HEK293 (cell line): ENCODE results near the gene AQP12A.

Source experiments
- CTCF ChIA-PET: fragments of 350-600 bp; formaldehyde crosslinking; extraction: SDS; loops from one replicate; lab custom pipeline; 2021; ENCODE audit warnings: antibody characterized with exemption; lab: Yijun Ruan, JAX
- POLR2A ChIA-PET: fragments of 300-600 bp; formaldehyde crosslinking; extraction: SDS; loops from one replicate; lab custom pipeline; 2020; ENCODE audit warnings: antibody characterized with exemption, inconsistent platforms; lab: Yijun Ruan, JAX
- H3K27ac ChIP-seq: fragments of 200-500 bp; sonication (Bioruptor generic); 2 replicates; pipeline ENCODE4 v1.5.1; 2014; ENCODE audit warnings: low read depth, low read length, control low read depth, inconsistent platforms; ENCODE audit errors: extremely low read depth
- H3K36me3 ChIP-seq, 2 experiments: fragments of 200-500 bp in 1 of 2; sonication (Bioruptor generic) in 1 of 2; 1 replicate in 1 of 2; 2 replicates in 1 of 2; pipeline ENCODE4 v1.5.1; 2014 to 2017; ENCODE audit warnings: inconsistent platforms in 2 of 2, low read length in 2 of 2; ENCODE audit not compliant: control insufficient read depth in 2 of 2, insufficient read depth in 1 of 2
- H3K4me1 ChIP-seq: fragments of 200-500 bp; sonication (Bioruptor generic); 2 replicates; pipeline ENCODE4 v1.5.1; 2014; ENCODE audit warnings: mild to moderate bottlenecking, low read length, inconsistent platforms; ENCODE audit not compliant: control insufficient read depth, insufficient read depth
- H3K4me3 ChIP-seq: 2 replicates; pipeline ENCODE4 v1.5.1; 2011; ENCODE audit warnings: low read depth, mild to moderate bottlenecking, control low read depth, low read length, moderate library complexity
- H3K9me3 ChIP-seq: fragments of 200-500 bp; sonication (Bioruptor generic); 2 replicates; pipeline ENCODE4 v1.5.1; 2014; ENCODE audit warnings: low read depth, low read length, inconsistent platforms; ENCODE audit not compliant: control insufficient read depth, insufficient read depth
- AEBP2 ChIP-seq: fragments of 450-650 bp; formaldehyde crosslinking; IDR thresholded peaks from 2 replicates; pipeline ENCODE4 v1.5.1; 2016; ENCODE audit warnings: missing biosample characterization, missing genetic modification characterization, borderline replicate concordance
- EGR2 ChIP-seq: fragments of 450-650 bp; formaldehyde crosslinking; IDR thresholded peaks from 2 replicates; pipeline ENCODE4 v1.5.1; 2016; ENCODE audit warnings: low read depth, missing biosample characterization, missing genetic modification characterization
- KLF17 ChIP-seq: fragments of 450-650 bp; formaldehyde crosslinking; IDR thresholded peaks from 2 replicates; pipeline ENCODE4 v1.5.1; 2016; ENCODE audit warnings: missing biosample characterization, missing genetic modification characterization
- KLF9 ChIP-seq: fragments of 450-650 bp; formaldehyde crosslinking; IDR thresholded peaks from 2 replicates; pipeline ENCODE4 v1.5.1; 2016; ENCODE audit warnings: missing biosample characterization, missing genetic modification characterization, low read depth
- MYNN ChIP-seq: fragments of 450-650 bp; formaldehyde crosslinking; IDR thresholded peaks from 2 replicates; pipeline ENCODE4 v1.5.1; 2016; ENCODE audit warnings: missing biosample characterization, missing genetic modification characterization, borderline replicate concordance
- RBAK ChIP-seq: fragments of 450-650 bp; formaldehyde crosslinking; IDR thresholded peaks from 2 replicates; pipeline ENCODE4 v1.5.1; 2016; ENCODE audit warnings: missing biosample characterization, missing genetic modification characterization
- ZNF155 ChIP-seq: fragments of 450-650 bp; formaldehyde crosslinking; IDR thresholded peaks from 2 replicates; pipeline ENCODE4 v1.5.1; 2016; ENCODE audit warnings: missing biosample characterization, missing genetic modification characterization
- ZNF19 ChIP-seq: fragments of 450-650 bp; formaldehyde crosslinking; IDR thresholded peaks from 2 replicates; pipeline ENCODE4; 2016; ENCODE audit warnings: missing biosample characterization, missing genetic modification characterization, low read depth
- ZNF211 ChIP-seq: fragments of 450-650 bp; formaldehyde crosslinking; IDR thresholded peaks from 2 replicates; pipeline ENCODE4 v1.5.1; 2016; ENCODE audit warnings: low read depth, missing biosample characterization, missing genetic modification characterization
- ZNF221 ChIP-seq: fragments of 450-650 bp; formaldehyde crosslinking; IDR thresholded peaks from 2 replicates; pipeline ENCODE4 v1.5.1; 2017; ENCODE audit warnings: missing biosample characterization, missing genetic modification characterization, borderline replicate concordance
- ZNF280D ChIP-seq: fragments of 450-650 bp; formaldehyde crosslinking; IDR thresholded peaks from 2 replicates; pipeline ENCODE4 v1.5.1; 2016; ENCODE audit warnings: missing biosample characterization, missing genetic modification characterization
- ZNF311 ChIP-seq: fragments of 450-650 bp; formaldehyde crosslinking; IDR thresholded peaks from 2 replicates; pipeline ENCODE4 v1.5.1; 2017; ENCODE audit warnings: missing biosample characterization, missing genetic modification characterization, borderline replicate concordance
- ZNF488 ChIP-seq: fragments of 450-650 bp; formaldehyde crosslinking; IDR thresholded peaks from 2 replicates; pipeline ENCODE4 v1.5.1; 2016; ENCODE audit warnings: missing biosample characterization, missing genetic modification characterization
- ZNF501 ChIP-seq: fragments of 450-650 bp; formaldehyde crosslinking; IDR thresholded peaks from 2 replicates; pipeline ENCODE4 v1.5.1; 2016; ENCODE audit warnings: missing biosample characterization, missing genetic modification characterization
- ZNF518A ChIP-seq: fragments of 450-650 bp; formaldehyde crosslinking; conservative IDR thresholded peaks from 2 replicates; pipeline ENCODE4 v1.5.1; 2016; ENCODE audit warnings: low read depth, missing biosample characterization, missing genetic modification characterization
- ZNF596 ChIP-seq: fragments of 450-650 bp; IDR thresholded peaks from 2 replicates; pipeline ENCODE4 v1.5.0; 2018; ENCODE audit warnings: missing biosample characterization, mild to moderate bottlenecking, missing genetic modification characterization, moderate library complexity

Gene AQP12A

GRCh38 chr2:240670402-240670801 is 21.3 kb upstream of the AQP12A start:
- POLR2A ChIA-PET = no interaction called here
- H3K36me3 ChIP-seq = no peaks in the 10 kb centered on the region
- CTCF ChIA-PET = interaction anchor here (1.0 to 1.2 kb wide), 2 partner anchors 170 to 179 kb away, joined by 3 to 4 read pairs; no protein-coding TSS in a partner anchor
- H3K9me3 ChIP-seq = no peaks in the 10 kb centered on the region
- H3K4me1 ChIP-seq = no peaks in the 10 kb centered on the region
- H3K27ac ChIP-seq = no peak overlapping the region
- TF ChIP-seq KLF17 (tag by site-specific recombination) (no peak), MYNN (tag by site-specific recombination) (no peak), ZNF596 (tag by site-specific recombination) (no peak), KLF9 (tag by site-specific recombination) (no peak), EGR2 (tag by site-specific recombination) (no peak), ZNF280D (tag by site-specific recombination) (no peak), ZNF311 (no peak), ZNF211 (tag by site-specific recombination) (no peak), ZNF221 (tag by site-specific recombination) (no peak), ZNF19 (no peak), ZNF488 (tag by site-specific recombination) (no peak), ZNF501 (tag by site-specific recombination) (no peak), RBAK (no peak), ZNF518A (no peak), AEBP2 (tag by site-specific recombination) (no peak), ZNF155 (tag by site-specific recombination) (no peak)
- TF ChIP-seq, all 188 proteins: peak for 0
- H3K4me3 ChIP-seq = no peak overlapping the region
